Liver (tissue), 9 donors: ENCODE measurements around the gene POMT2. TPM values are rescaled to one million over a fixed set of nuclear protein-coding genes. Genes with fewer than 3 reads are reported as not detected.

Experiments used
- DNase-seq: peaks from one replicate; pipeline ENCODE4 v3.0.0-alpha.2; 2017; ENCODE audit warnings: low spot score
- H3K27ac ChIP-seq, 2 donors: one replicate each; pipeline ENCODE4 v1.7.0; 2013; ENCODE audit warnings: inconsistent platforms in 2 of 2, low read length in 2 of 2, control low read depth in 1 of 2, low read depth in 1 of 2, mild to moderate bottlenecking in 1 of 2
- H3K27me3 ChIP-seq, 4 donors: one replicate each; pipeline versions ENCODE4 v1.6.1 to v1.7.0; 2013; ENCODE audit warnings: low read length in 3 of 4, inconsistent platforms in 1 of 4, mild to moderate bottlenecking in 1 of 4, moderate library complexity in 1 of 4; ENCODE audit not compliant: control insufficient read depth in 4 of 4, insufficient read depth in 4 of 4
- H3K36me3 ChIP-seq, 4 donors: one replicate each; pipeline versions ENCODE4 v1.6.1 to v1.7.0; 2013; ENCODE audit warnings: low read length in 3 of 4, mild to moderate bottlenecking in 3 of 4, low read depth in 1 of 4, moderate library complexity in 1 of 4; ENCODE audit not compliant: control insufficient read depth in 4 of 4, insufficient read depth in 3 of 4
- H3K4me1 ChIP-seq, 4 donors: one replicate each; pipeline versions ENCODE4 v1.6.1 to v1.7.0; 2013; ENCODE audit warnings: low read length in 3 of 4, mild to moderate bottlenecking in 3 of 4, moderate library complexity in 1 of 4; ENCODE audit not compliant: control insufficient read depth in 4 of 4, insufficient read depth in 4 of 4
- H3K4me3 ChIP-seq, 3 donors: one replicate each; pipeline versions ENCODE4 v1.6.1 to v1.7.0; 2013; ENCODE audit warnings: low read length in 3 of 3, control low read depth in 1 of 3, low read depth in 1 of 3, mild to moderate bottlenecking in 1 of 3
- H3K9ac ChIP-seq, 2 donors: one replicate each; pipeline ENCODE4 v1.7.0; 2013; ENCODE audit warnings: low read length in 2 of 2, mild to moderate bottlenecking in 2 of 2, moderate library complexity in 2 of 2, control low read depth in 1 of 2, low read depth in 1 of 2
- H3K9me3 ChIP-seq, 4 donors: one replicate each; pipeline versions ENCODE4 v1.6.1 to v1.7.0; 2013; ENCODE audit warnings: low read length in 3 of 4; ENCODE audit not compliant: control insufficient read depth in 4 of 4
- CTCF ChIP-seq: fragments of 150-350 bp; IDR thresholded peaks from 2 replicates; pipeline ENCODE4 v1.5.1; 2017; ENCODE audit warnings: improper control_type of control experiment, low read depth, low read length; ENCODE audit not compliant: missing input control
- FOXA1 ChIP-seq: IDR thresholded peaks from 2 replicates; pipeline ENCODE4 v1.6.1; 2016; ENCODE audit warnings: antibody characterized with exemption
- FOXA2 ChIP-seq: IDR thresholded peaks from 2 replicates; pipeline ENCODE4 v1.6.1; 2016; ENCODE audit warnings: antibody characterized with exemption
- GABPA ChIP-seq, 2 donors: IDR thresholded peaks in 1 of 2; conservative IDR thresholded peaks in 1 of 2; 2 replicates each; pipeline ENCODE4 v1.6.1; 2016; ENCODE audit warnings: antibody characterized with exemption in 2 of 2, mild to moderate bottlenecking in 1 of 2, moderate library complexity in 1 of 2
- HNF4G ChIP-seq: IDR thresholded peaks from 2 replicates; pipeline ENCODE4 v1.6.1; 2016; ENCODE audit warnings: antibody characterized with exemption
- JUND ChIP-seq, 2 donors: IDR thresholded peaks; 2 replicates each; pipeline ENCODE4 v1.6.1; 2016; ENCODE audit warnings: antibody characterized with exemption in 2 of 2
- NR2F2 ChIP-seq: IDR thresholded peaks from 2 replicates; pipeline ENCODE4 v1.6.1; 2016; ENCODE audit warnings: antibody characterized with exemption
- RXRA ChIP-seq, 2 donors: IDR thresholded peaks; 2 replicates each; pipeline ENCODE4 v1.6.1; 2017 to 2018; ENCODE audit warnings: antibody characterized with exemption in 2 of 2, mild to moderate bottlenecking in 1 of 2
- SP1 ChIP-seq: IDR thresholded peaks from 2 replicates; pipeline ENCODE4 v1.6.1; 2018; ENCODE audit warnings: antibody characterized with exemption, mild to moderate bottlenecking
- TAF1 ChIP-seq: conservative IDR thresholded peaks from 2 replicates; pipeline ENCODE4 v1.6.1; 2016; ENCODE audit warnings: antibody characterized with exemption, mild to moderate bottlenecking
- YY1 ChIP-seq: IDR thresholded peaks from 2 replicates; pipeline ENCODE4 v1.6.1; 2016; ENCODE audit warnings: antibody characterized with exemption, mild to moderate bottlenecking
- ZBTB33 ChIP-seq: IDR thresholded peaks from 2 replicates; pipeline ENCODE4 v1.6.1; 2016; ENCODE audit warnings: antibody characterized with exemption
- WGBS: extraction: QIAGEN DNeasy Blood & Tissue Kit; methylation state at CpG from one replicate; pipeline ENCODE4 v1.1.7; 2013; 5-methylcytosine and 5-hydroxymethylcytosine counted together
- polyA plus RNA-seq, 2 donors: library from polyadenylated mRNA; stranded (reverse) in 1 of 2; unstranded in 1 of 2; fragments of 200-250 nt in 1 of 2; fragments of >200 nt in 1 of 2; fragmentation: Nextera tagmentation in 1 of 2; extraction: Ambion mirVana in 1 of 2; gene quantifications; one replicate each; pipeline versions ENCODE4 v1.2.1 to v1.2.3, GENCODE V29; 2013 to 2015
- total RNA-seq, 2 donors: library from RNA; depleted of rRNA; stranded (reverse); fragments of >200 nt; gene quantifications; one replicate each; pipeline ENCODE4 v1.2.3, GENCODE V29; 2014
- TF ChIP-seq, protein P1 (sequence below): IDR thresholded peaks from 2 replicates; pipeline ENCODE4 v1.6.1; 2016; ENCODE audit warnings: antibody characterized with exemption
- TF ChIP-seq, protein P2 (sequence below): IDR thresholded peaks from 2 replicates; pipeline ENCODE4 v1.6.1; 2016; ENCODE audit warnings: antibody characterized with exemption
- TF ChIP-seq, protein P3 (sequence below): IDR thresholded peaks from 2 replicates; pipeline ENCODE4 v1.6.1; 2016; ENCODE audit warnings: antibody characterized with exemption, mild to moderate bottlenecking
- donor health status: healthy.
- donor health status: healthy.
- donor health status: healthy.
- donor health status: healthy.
- donor health status: healthy.

Gene POMT2
- total and polyA plus RNA-seq, 4 donors = 4.8 to 13.1 (median 5.3) TPM

GRCh38 chr14:77313371-77313770 lies 7.3 kb downstream of the POMT2 start:
- peaks cover 0 to 2% (median 0%) of the 10 kb centered on the region in 4 donors for H3K36me3 ChIP-seq
- WGBS = 80% methylated on average over 1 of the region's 1 CpG
- no peak for DNase-seq
- H3K27me3 ChIP-seq = no peaks in the 10 kb centered on the region
- no peak overlapping the region for H3K9ac ChIP-seq
- no peaks in the 10 kb centered on the region for H3K9me3 ChIP-seq
- H3K4me3 ChIP-seq = no peak overlapping the region
- H3K27ac ChIP-seq = no peak overlapping the region
- H3K4me1 ChIP-seq = peaks cover 1 to 23% (median 20%) of the 10 kb centered on the region in 4 donors
- TF ChIP-seq JUND (IDR thresholded peaks at IDR 0.05) (no peak), TAF1 (no peak), CTCF (no peak), FOXA2 (no peak), NR2F2 (no peak)
- TF ChIP-seq, protein P1, sequence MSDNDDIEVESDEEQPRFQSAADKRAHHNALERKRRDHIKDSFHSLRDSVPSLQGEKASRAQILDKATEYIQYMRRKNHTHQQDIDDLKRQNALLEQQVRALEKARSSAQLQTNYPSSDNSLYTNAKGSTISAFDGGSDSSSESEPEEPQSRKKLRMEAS = no peak

GRCh38 chr14:77311217-77311616 lies 9.5 kb downstream of the POMT2 start:
- TF ChIP-seq HNF4G = no peak
- no peak for TF ChIP-seq RXRA (IDR thresholded peaks at IDR 0.05)
- TF ChIP-seq, protein P2, sequence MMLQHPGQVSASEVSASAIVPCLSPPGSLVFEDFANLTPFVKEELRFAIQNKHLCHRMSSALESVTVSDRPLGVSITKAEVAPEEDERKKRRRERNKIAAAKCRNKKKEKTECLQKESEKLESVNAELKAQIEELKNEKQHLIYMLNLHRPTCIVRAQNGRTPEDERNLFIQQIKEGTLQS = no peak
- no peak for TF ChIP-seq YY1
- no peak for TF ChIP-seq CTCF
- Histone ChIP-seq H3K27ac (no peak overlapping the region), H3K4me3 (no peak overlapping the region), H3K9me3 (no peaks in the 10 kb centered on the region), H3K27me3 (no peaks in the 10 kb centered on the region), H3K36me3 (peaks cover 0 to 2% (median 0%) of the 10 kb centered on the region in 4 donors), H3K4me1 (peaks cover 0 to 5% (median 3%) of the 10 kb centered on the region in 4 donors), H3K9ac (no peak overlapping the region)
- 97% methylated on average over 2 of the region's 2 CpGs for WGBS
- DNase-seq = no peak

GRCh38 chr14:77310026-77310425 lies 10.7 kb downstream of the POMT2 start:
- Histone ChIP-seq H3K9me3 (no peaks in the 10 kb centered on the region), H3K4me3 (no peak overlapping the region), H3K4me1 (no peaks in the 10 kb centered on the region), H3K27ac (no peak overlapping the region), H3K27me3 (no peaks in the 10 kb centered on the region), H3K9ac (no peak overlapping the region), H3K36me3 (peaks cover 0 to 7% (median 1%) of the 10 kb centered on the region in 4 donors)
- 93% methylated on average over 4 of the region's 4 CpGs for WGBS
- TF ChIP-seq YY1 (no peak), HNF4G (no peak), NR2F2 (no peak), FOXA1 (no peak), TAF1 (no peak), SP1 (no peak), FOXA2 (no peak), GABPA (IDR thresholded peaks at IDR 0.05 in 1 of 2, conservative IDR thresholded peaks at IDR 0.05 in 1 of 2) (no peak), JUND (IDR thresholded peaks at IDR 0.05) (no peak), RXRA (IDR thresholded peaks at IDR 0.05) (no peak), ZBTB33 (no peak)
- TF ChIP-seq, protein P3, sequence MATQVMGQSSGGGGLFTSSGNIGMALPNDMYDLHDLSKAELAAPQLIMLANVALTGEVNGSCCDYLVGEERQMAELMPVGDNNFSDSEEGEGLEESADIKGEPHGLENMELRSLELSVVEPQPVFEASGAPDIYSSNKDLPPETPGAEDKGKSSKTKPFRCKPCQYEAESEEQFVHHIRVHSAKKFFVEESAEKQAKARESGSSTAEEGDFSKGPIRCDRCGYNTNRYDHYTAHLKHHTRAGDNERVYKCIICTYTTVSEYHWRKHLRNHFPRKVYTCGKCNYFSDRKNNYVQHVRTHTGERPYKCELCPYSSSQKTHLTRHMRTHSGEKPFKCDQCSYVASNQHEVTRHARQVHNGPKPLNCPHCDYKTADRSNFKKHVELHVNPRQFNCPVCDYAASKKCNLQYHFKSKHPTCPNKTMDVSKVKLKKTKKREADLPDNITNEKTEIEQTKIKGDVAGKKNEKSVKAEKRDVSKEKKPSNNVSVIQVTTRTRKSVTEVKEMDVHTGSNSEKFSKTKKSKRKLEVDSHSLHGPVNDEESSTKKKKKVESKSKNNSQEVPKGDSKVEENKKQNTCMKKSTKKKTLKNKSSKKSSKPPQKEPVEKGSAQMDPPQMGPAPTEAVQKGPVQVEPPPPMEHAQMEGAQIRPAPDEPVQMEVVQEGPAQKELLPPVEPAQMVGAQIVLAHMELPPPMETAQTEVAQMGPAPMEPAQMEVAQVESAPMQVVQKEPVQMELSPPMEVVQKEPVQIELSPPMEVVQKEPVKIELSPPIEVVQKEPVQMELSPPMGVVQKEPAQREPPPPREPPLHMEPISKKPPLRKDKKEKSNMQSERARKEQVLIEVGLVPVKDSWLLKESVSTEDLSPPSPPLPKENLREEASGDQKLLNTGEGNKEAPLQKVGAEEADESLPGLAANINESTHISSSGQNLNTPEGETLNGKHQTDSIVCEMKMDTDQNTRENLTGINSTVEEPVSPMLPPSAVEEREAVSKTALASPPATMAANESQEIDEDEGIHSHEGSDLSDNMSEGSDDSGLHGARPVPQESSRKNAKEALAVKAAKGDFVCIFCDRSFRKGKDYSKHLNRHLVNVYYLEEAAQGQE = no peak
- TF ChIP-seq, protein P1 = no peak
- TF ChIP-seq, protein P2 = no peak
- DNase-seq = no peak
